GM12878 (cell line): ENCODE data around the gene HAUS7.

Source experiments
- CEBPB ChIP-seq, 2 experiments: fragments of 150-350 bp in 1 of 2; IDR thresholded peaks; 2 replicates each; pipeline ENCODE4 v1.6.1; 2012 to 2014; ENCODE audit warnings: low read depth in 2 of 2, low read length in 2 of 2, borderline replicate concordance in 1 of 2, inconsistent platforms in 1 of 2
- CREB1 ChIP-seq: IDR thresholded peaks from 2 replicates; pipeline ENCODE4 v1.6.1; 2012; ENCODE audit warnings: low read depth, mild to moderate bottlenecking, inconsistent platforms
- HDAC6 ChIP-seq: fragments of 200-600 bp; sonication (generic); IDR thresholded peaks from one replicate; pipeline ENCODE4 v1.8.0; 2017; ENCODE audit warnings: antibody characterized with exemption; ENCODE audit not compliant: unreplicated experiment
- NR2F1 ChIP-seq: fragments of 450-650 bp; conservative IDR thresholded peaks from 2 replicates; pipeline ENCODE4 v1.6.1; 2017; ENCODE audit warnings: mild to moderate bottlenecking
- POLR2A ChIP-seq: IDR thresholded peaks from 2 replicates; pipeline ENCODE4 v1.6.1; 2011; ENCODE audit warnings: low read depth, mild to moderate bottlenecking, low read length
- SIN3A ChIP-seq: IDR thresholded peaks from 2 replicates; pipeline ENCODE4 v1.6.1; 2012; ENCODE audit warnings: low read depth, low read length, improper control_type of control experiment
- ZNF274 ChIP-seq: IDR thresholded peaks from one replicate; pipeline ENCODE4 v1.8.0; 2011; ENCODE audit not compliant: insufficient read length, insufficient read depth
- TF ChIP-seq, protein P1 (sequence below), 3 experiments: IDR thresholded peaks in 2 of 3; conservative IDR thresholded peaks in 1 of 3; 2 replicates each; pipeline ENCODE4 v1.5.1; 2011; ENCODE audit warnings: low read depth in 3 of 3, low read length in 3 of 3, mild to moderate bottlenecking in 3 of 3, control low read depth in 2 of 3, moderate library complexity in 2 of 3, inconsistent platforms in 1 of 3, mixed read lengths in 1 of 3; ENCODE audit not compliant: control insufficient read depth in 2 of 3, insufficient read depth in 1 of 3; ENCODE audit errors: extremely low read depth in 1 of 3

DNA sequence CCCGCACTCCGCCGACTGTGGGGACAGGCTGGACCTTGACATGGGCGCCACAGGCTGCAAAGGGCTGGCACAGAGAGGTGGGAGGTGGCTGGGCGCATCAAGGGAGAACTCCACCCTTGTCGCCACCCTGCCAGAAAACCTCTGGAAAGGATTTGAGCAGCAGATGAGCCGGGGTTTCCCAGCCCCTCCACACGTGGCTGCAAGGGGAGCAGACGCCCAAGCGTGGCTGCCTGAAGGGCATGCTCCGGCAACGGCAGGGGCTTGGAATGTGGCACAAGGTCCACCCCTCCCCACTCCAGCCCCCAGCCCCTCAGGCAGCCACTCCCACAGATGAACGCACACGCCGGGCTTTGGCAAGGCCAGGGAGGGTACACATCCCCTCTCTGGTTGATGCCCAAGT is 29.0 kb upstream of the HAUS7 start:
- TF ChIP-seq NR2F1 (no peak), SIN3A (no peak), CEBPB (IDR thresholded peaks at IDR 0.05; ENCODE audit: borderline replicate concordance in 1 of 2, low read depth in 2 of 2, low read length in 2 of 2) (no peak), POLR2A (no peak), CREB1 (no peak), ZNF274 (no peak), HDAC6 (no peak)
- TF ChIP-seq, protein P1, sequence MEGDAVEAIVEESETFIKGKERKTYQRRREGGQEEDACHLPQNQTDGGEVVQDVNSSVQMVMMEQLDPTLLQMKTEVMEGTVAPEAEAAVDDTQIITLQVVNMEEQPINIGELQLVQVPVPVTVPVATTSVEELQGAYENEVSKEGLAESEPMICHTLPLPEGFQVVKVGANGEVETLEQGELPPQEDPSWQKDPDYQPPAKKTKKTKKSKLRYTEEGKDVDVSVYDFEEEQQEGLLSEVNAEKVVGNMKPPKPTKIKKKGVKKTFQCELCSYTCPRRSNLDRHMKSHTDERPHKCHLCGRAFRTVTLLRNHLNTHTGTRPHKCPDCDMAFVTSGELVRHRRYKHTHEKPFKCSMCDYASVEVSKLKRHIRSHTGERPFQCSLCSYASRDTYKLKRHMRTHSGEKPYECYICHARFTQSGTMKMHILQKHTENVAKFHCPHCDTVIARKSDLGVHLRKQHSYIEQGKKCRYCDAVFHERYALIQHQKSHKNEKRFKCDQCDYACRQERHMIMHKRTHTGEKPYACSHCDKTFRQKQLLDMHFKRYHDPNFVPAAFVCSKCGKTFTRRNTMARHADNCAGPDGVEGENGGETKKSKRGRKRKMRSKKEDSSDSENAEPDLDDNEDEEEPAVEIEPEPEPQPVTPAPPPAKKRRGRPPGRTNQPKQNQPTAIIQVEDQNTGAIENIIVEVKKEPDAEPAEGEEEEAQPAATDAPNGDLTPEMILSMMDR (IDR thresholded peaks at IDR 0.05 in 2 of 3, conservative IDR thresholded peaks at IDR 0.05 in 1 of 3; ENCODE audit: control insufficient read depth in 2 of 3, extremely low read depth in 1 of 3, insufficient read depth in 1 of 3, low read depth in 3 of 3, low read length in 3 of 3), result no peak
